ENCODE data around the gene NETO1. TPM values are rescaled to one million over a fixed set of nuclear protein-coding genes. Genes with fewer than 3 reads are reported as not detected.

Gene NETO1
- total and polyA plus RNA-seq, 2 of the 13 experiments (the other 11 are each of a cell fraction or from before 2014, with no cell fraction given) = not detected

- CTCF ChIA-PET (ENCODE audit: low intra/inter-chr PET ratio, low total read pairs) = no interaction called here
- TF ChIP-seq MED1 (CRISPR knock-in tag; IDR thresholded peaks at IDR 0.05) (no peak), ZNF792 (CRISPR knock-in tag; IDR thresholded peaks at IDR 0.05) (no peak), RBFOX2 (IDR thresholded peaks at IDR 0.05; ENCODE audit: low read depth, low read length) (no peak), SIX1 (CRISPR knock-in tag; IDR thresholded peaks at IDR 0.05; ENCODE audit: borderline replicate concordance) (no peak), ZNF224 (CRISPR knock-in tag; IDR thresholded peaks at IDR 0.05) (no peak), ZNF20 (CRISPR knock-in tag; IDR thresholded peaks at IDR 0.05) (no peak), ZNF703 (CRISPR knock-in tag; IDR thresholded peaks at IDR 0.05; ENCODE audit: borderline replicate concordance) (no peak), ZNF335 (CRISPR knock-in tag; IDR thresholded peaks at IDR 0.05) (no peak), ZNF556 (CRISPR knock-in tag; IDR thresholded peaks at IDR 0.05; ENCODE audit: borderline replicate concordance) (no peak), ZNF768 (CRISPR knock-in tag; IDR thresholded peaks at IDR 0.05) (no peak), KDM2A (CRISPR knock-in tag; IDR thresholded peaks at IDR 0.05; ENCODE audit: borderline replicate concordance, low read depth) (no peak), TCF7 (IDR thresholded peaks at IDR 0.05; ENCODE audit: low read depth) (no peak), U2AF1 (optimal IDR thresholded peaks at IDR 0.05; ENCODE audit: low read depth, low read length) (no peak), ZNF329 (CRISPR knock-in tag; IDR thresholded peaks at IDR 0.05; ENCODE audit: low read depth) (no peak), AHR (CRISPR knock-in tag; IDR thresholded peaks at IDR 0.05) (no peak)
- TF ChIP-seq, protein P1, sequence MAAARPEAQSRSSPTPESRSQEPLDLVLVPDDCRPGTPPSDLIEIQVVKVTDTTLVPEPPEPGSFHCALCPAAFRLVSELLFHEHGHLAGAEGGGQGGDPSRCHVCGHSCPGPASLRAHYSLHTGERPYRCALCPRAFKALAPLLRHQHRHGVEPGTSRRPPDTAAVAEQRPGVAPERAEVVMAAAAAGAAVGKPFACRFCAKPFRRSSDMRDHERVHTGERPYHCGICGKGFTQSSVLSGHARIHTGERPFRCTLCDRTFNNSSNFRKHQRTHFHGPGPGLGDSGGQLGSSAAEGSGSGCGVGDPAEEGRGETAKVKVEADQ (CRISPR knock-in tag; IDR thresholded peaks at IDR 0.05; ENCODE audit: borderline replicate concordance) = no peak
- TF ChIP-seq, protein P2, sequence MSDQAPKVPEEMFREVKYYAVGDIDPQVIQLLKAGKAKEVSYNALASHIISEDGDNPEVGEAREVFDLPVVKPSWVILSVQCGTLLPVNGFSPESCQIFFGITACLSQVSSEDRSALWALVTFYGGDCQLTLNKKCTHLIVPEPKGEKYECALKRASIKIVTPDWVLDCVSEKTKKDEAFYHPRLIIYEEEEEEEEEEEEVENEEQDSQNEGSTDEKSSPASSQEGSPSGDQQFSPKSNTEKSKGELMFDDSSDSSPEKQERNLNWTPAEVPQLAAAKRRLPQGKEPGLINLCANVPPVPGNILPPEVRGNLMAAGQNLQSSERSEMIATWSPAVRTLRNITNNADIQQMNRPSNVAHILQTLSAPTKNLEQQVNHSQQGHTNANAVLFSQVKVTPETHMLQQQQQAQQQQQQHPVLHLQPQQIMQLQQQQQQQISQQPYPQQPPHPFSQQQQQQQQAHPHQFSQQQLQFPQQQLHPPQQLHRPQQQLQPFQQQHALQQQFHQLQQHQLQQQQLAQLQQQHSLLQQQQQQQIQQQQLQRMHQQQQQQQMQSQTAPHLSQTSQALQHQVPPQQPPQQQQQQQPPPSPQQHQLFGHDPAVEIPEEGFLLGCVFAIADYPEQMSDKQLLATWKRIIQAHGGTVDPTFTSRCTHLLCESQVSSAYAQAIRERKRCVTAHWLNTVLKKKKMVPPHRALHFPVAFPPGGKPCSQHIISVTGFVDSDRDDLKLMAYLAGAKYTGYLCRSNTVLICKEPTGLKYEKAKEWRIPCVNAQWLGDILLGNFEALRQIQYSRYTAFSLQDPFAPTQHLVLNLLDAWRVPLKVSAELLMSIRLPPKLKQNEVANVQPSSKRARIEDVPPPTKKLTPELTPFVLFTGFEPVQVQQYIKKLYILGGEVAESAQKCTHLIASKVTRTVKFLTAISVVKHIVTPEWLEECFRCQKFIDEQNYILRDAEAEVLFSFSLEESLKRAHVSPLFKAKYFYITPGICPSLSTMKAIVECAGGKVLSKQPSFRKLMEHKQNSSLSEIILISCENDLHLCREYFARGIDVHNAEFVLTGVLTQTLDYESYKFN (CRISPR knock-in tag; conservative IDR thresholded peaks at IDR 0.05) = no peak
- TF ChIP-seq, protein P3, sequence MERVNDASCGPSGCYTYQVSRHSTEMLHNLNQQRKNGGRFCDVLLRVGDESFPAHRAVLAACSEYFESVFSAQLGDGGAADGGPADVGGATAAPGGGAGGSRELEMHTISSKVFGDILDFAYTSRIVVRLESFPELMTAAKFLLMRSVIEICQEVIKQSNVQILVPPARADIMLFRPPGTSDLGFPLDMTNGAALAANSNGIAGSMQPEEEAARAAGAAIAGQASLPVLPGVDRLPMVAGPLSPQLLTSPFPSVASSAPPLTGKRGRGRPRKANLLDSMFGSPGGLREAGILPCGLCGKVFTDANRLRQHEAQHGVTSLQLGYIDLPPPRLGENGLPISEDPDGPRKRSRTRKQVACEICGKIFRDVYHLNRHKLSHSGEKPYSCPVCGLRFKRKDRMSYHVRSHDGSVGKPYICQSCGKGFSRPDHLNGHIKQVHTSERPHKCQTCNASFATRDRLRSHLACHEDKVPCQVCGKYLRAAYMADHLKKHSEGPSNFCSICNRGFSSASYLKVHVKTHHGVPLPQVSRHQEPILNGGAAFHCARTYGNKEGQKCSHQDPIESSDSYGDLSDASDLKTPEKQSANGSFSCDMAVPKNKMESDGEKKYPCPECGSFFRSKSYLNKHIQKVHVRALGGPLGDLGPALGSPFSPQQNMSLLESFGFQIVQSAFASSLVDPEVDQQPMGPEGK (CRISPR knock-in tag; IDR thresholded peaks at IDR 0.05) = no peak
- TF ChIP-seq, protein P4, sequence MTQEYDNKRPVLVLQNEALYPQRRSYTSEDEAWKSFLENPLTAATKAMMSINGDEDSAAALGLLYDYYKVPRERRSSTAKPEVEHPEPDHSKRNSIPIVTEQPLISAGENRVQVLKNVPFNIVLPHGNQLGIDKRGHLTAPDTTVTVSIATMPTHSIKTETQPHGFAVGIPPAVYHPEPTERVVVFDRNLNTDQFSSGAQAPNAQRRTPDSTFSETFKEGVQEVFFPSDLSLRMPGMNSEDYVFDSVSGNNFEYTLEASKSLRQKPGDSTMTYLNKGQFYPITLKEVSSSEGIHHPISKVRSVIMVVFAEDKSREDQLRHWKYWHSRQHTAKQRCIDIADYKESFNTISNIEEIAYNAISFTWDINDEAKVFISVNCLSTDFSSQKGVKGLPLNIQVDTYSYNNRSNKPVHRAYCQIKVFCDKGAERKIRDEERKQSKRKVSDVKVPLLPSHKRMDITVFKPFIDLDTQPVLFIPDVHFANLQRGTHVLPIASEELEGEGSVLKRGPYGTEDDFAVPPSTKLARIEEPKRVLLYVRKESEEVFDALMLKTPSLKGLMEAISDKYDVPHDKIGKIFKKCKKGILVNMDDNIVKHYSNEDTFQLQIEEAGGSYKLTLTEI (CRISPR knock-in tag; conservative IDR thresholded peaks at IDR 0.05) = no peak
Observed at GRCh38 chr18:72828601-72829000, 39.2 kb downstream of the NETO1 start.

More at GRCh38 chr18:72828601-72829000, 39.2 kb downstream of the NETO1 start:
- H3K27me3 ChIP-seq (ENCODE audit: control insufficient read depth in 1 of 2, insufficient read depth in 2 of 2, low read length in 2 of 2) = no peaks in the 10 kb centered on the region
- no peaks in the 10 kb centered on the region for H3K4me1 ChIP-seq (ENCODE audit: insufficient read depth, low read length)
- H3K4me2 ChIP-seq (ENCODE audit: low read depth, low read length) = no peak overlapping the region
- no peak overlapping the region for H3K9ac ChIP-seq (ENCODE audit: insufficient read depth, low read depth, low read length)
- in situ Hi-C loops (cut with HindIII; ENCODE audit: extremely low pct_ligation_motif_present, low pct_unique_long_range_greater_than_20kb) (no loop called here), intact Hi-C loops (cut with micrococcal nuclease; ENCODE audit: unreplicated experiment) (no loop called here)
- FAIRE-seq (no peak), DNase-seq (ENCODE audit: low spot score) (no peak), ATAC-seq (no peak)
- H3K9me3 ChIP-seq (ENCODE audit: low read length) = no peaks in the 10 kb centered on the region
- no peak overlapping the region for H3K4me3 ChIP-seq (replicated peaks in 1 of 3; ENCODE audit: insufficient read depth in 1 of 3, low read depth in 2 of 3, low read length in 3 of 3)
- no TSS peak for BruUV-seq (replicated peaks)
- WGBS (ENCODE audit: low lambda C conversion rate) = 2% methylated on average over 2 of the region's 2 CpGs
- H3K27ac ChIP-seq (ENCODE audit: extremely low read length, insufficient read depth, low read length) = no peak overlapping the region
- H3K36me3 ChIP-seq (replicated peaks in 1 of 2; ENCODE audit: control insufficient read depth in 1 of 2, insufficient read depth in 2 of 2, low read length in 2 of 2) = no peaks in the 10 kb centered on the region
- H4K20me1 ChIP-seq (ENCODE audit: insufficient read depth, low read length) = no peaks in the 10 kb centered on the region
- no peak overlapping the region for H2AFZ ChIP-seq (ENCODE audit: low read length)
- no peaks in the 10 kb centered on the region for H3K79me2 ChIP-seq (ENCODE audit: insufficient read depth, low read length)
- POLR2A ChIA-PET = no interaction called here

Measured in HepG2 (cell line).